IMR-90 (cell line): ENCODE measurements around the gene PDZRN3. TPM values are rescaled to one million over a fixed set of nuclear protein-coding genes. Genes with fewer than 3 reads are reported as not detected.

Experiments used
- ATAC-seq: fragments of 200-7000 bp; cut with Tn5 transposase; 2 replicates; pipeline ENCODE4 v1.9.1; 2020; ENCODE audit warnings: low read depth, mild to moderate bottlenecking, moderate library complexity
- BruUV-seq: library from RNA; stranded (reverse); fragments of 400-500 nt; replicated peaks from 2 replicates; lab custom pipeline; 2021; lab: Mats Ljungman, UMichigan
- CTCF ChIA-PET: fragments of 300-600 bp; formaldehyde crosslinking; extraction: SDS; loops from one replicate; lab custom pipeline; 2021; ENCODE audit warnings: antibody characterized with exemption; lab: Yijun Ruan, JAX
- POLR2A ChIA-PET: fragments of 300-600 bp; sonication (Branson Sonifier 250); formaldehyde crosslinking; loops from one replicate; lab custom pipeline; 2022; ENCODE audit warnings: antibody characterized with exemption; ENCODE audit not compliant: unreplicated experiment; lab: Charles Lee
- DNase-seq: peaks from one replicate; pipeline ENCODE4 v3.0.0; 2013
- H2AFZ ChIP-seq: replicated peaks from 2 replicates; pipeline ENCODE3; 2013; ENCODE audit warnings: low read length, mild to moderate bottlenecking; ENCODE audit not compliant: poor library complexity
- H2AK5ac ChIP-seq: 2 replicates; pipeline ENCODE4 v1.6.1; 2013; ENCODE audit warnings: low read depth, low read length, inconsistent platforms
- H2AK9ac ChIP-seq: replicated peaks from 2 replicates; pipeline ENCODE3; 2013; ENCODE audit warnings: mild to moderate bottlenecking, low read depth, low read length, moderate library complexity; ENCODE audit not compliant: poor library complexity
- H2BK120ac ChIP-seq: 2 replicates; pipeline ENCODE4 v1.6.1; 2013; ENCODE audit warnings: low read depth, low read length, inconsistent platforms
- H2BK15ac ChIP-seq: 3 replicates; pipeline ENCODE4 v1.6.1; 2013; ENCODE audit warnings: low read depth, low read length, inconsistent platforms
- H2BK20ac ChIP-seq: 2 replicates; pipeline ENCODE4 v1.6.1; 2013; ENCODE audit warnings: low read depth, mild to moderate bottlenecking, inconsistent platforms, low read length, moderate library complexity
- H2BK5ac ChIP-seq: 2 replicates; pipeline ENCODE4 v1.6.1; 2013; ENCODE audit warnings: mild to moderate bottlenecking, low read depth, low read length, inconsistent platforms; ENCODE audit not compliant: poor library complexity, severe bottlenecking
- H3K14ac ChIP-seq: replicated peaks from 2 replicates; pipeline ENCODE4 v1.6.1; 2013; ENCODE audit warnings: low read depth, low read length, inconsistent platforms
- H3K18ac ChIP-seq: 2 replicates; pipeline ENCODE4 v1.6.1; 2013; ENCODE audit warnings: low read depth, low read length, control low read depth
- H3K23ac ChIP-seq: 2 replicates; pipeline ENCODE4 v1.6.1; 2013; ENCODE audit warnings: low read depth, low read length, inconsistent platforms
- H3K27ac ChIP-seq: 2 replicates; pipeline ENCODE4 v1.5.1; 2013; ENCODE audit warnings: mild to moderate bottlenecking, control low read depth, low read length; ENCODE audit not compliant: insufficient read depth
- H3K27me3 ChIP-seq: 2 replicates; pipeline ENCODE4 v1.6.1; 2013; ENCODE audit warnings: low read length; ENCODE audit not compliant: control insufficient read depth, insufficient read depth
- H3K36me3 ChIP-seq: 2 replicates; pipeline ENCODE4 v1.6.1; 2013; ENCODE audit warnings: low read length, mixed read lengths; ENCODE audit not compliant: control insufficient read depth, insufficient read depth
- H3K4ac ChIP-seq: 2 replicates; pipeline ENCODE4 v1.6.1; 2013; ENCODE audit warnings: low read depth, low read length, inconsistent platforms
- H3K4me1 ChIP-seq: 2 replicates; pipeline ENCODE4 v1.6.1; 2013; ENCODE audit warnings: low read length, mixed read lengths; ENCODE audit not compliant: control insufficient read depth, insufficient read depth
- H3K4me2 ChIP-seq: 2 replicates; pipeline ENCODE4 v1.6.1; 2013; ENCODE audit warnings: low read depth, mild to moderate bottlenecking, control low read depth, low read length, moderate library complexity
- H3K4me3 ChIP-seq: 2 replicates; pipeline ENCODE4 v1.5.1; 2013; ENCODE audit warnings: low read depth, mild to moderate bottlenecking, control low read depth, low read length, moderate library complexity; ENCODE audit not compliant: insufficient read depth
- H3K56ac ChIP-seq: 2 replicates; pipeline ENCODE4 v1.6.1; 2013; ENCODE audit warnings: low read length, inconsistent platforms; ENCODE audit not compliant: insufficient read depth; ENCODE audit errors: extremely low read depth
- H3K79me1 ChIP-seq, 2 experiments: 2 replicates each; pipeline ENCODE4 v1.6.1; 2013; ENCODE audit warnings: low read length in 2 of 2, inconsistent platforms in 1 of 2, low read depth in 1 of 2
- H3K9ac ChIP-seq: 2 replicates; pipeline ENCODE4 v1.6.1; 2013; ENCODE audit warnings: low read depth, low read length, control low read depth
- H3K9me1 ChIP-seq: 2 replicates; pipeline ENCODE4 v1.6.1; 2013; ENCODE audit warnings: low read length, inconsistent platforms; ENCODE audit not compliant: insufficient read depth
- H3K9me3 ChIP-seq: 2 replicates; pipeline ENCODE4 v1.6.1; 2013; ENCODE audit warnings: low read length; ENCODE audit not compliant: control insufficient read depth, insufficient read depth
- H4K20me1 ChIP-seq: 2 replicates; pipeline ENCODE4 v1.6.1; 2013; ENCODE audit warnings: low read length, inconsistent platforms; ENCODE audit not compliant: insufficient read depth
- H4K5ac ChIP-seq: 2 replicates; pipeline ENCODE4 v1.6.1; 2013; ENCODE audit warnings: mild to moderate bottlenecking, low read depth, low read length, control low read depth
- H4K8ac ChIP-seq, 2 experiments: 2 replicates each; pipeline ENCODE4 v1.6.1; 2013; ENCODE audit warnings: low read depth in 2 of 2, low read length in 2 of 2, control low read depth in 1 of 2, inconsistent platforms in 1 of 2
- H4K91ac ChIP-seq: 2 replicates; pipeline ENCODE4 v1.6.1; 2013; ENCODE audit warnings: low read depth, low read length, inconsistent platforms; ENCODE audit not compliant: insufficient read depth
- CHD1 ChIP-seq: IDR thresholded peaks from 2 replicates; pipeline ENCODE4 v1.6.1; 2012; ENCODE audit warnings: low read depth, low read length, improper control_type of control experiment
- FOS ChIP-seq: fragments of 150-350 bp; IDR thresholded peaks from 2 replicates; pipeline ENCODE4 v1.6.1; 2016; ENCODE audit warnings: low read depth, low read length
- MAFK ChIP-seq: IDR thresholded peaks from 2 replicates; pipeline ENCODE4 v1.6.1; 2012; ENCODE audit warnings: low read depth, low read length, improper control_type of control experiment
- MXI1 ChIP-seq: IDR thresholded peaks from 2 replicates; pipeline ENCODE4 v1.6.1; 2012; ENCODE audit warnings: low read depth, mild to moderate bottlenecking, low read length, moderate library complexity, borderline replicate concordance
- POLR2A ChIP-seq: IDR thresholded peaks from 2 replicates; pipeline ENCODE4 v1.6.1; 2012; ENCODE audit warnings: mild to moderate bottlenecking, low read depth, low read length
- RAD21 ChIP-seq: IDR thresholded peaks from 2 replicates; pipeline ENCODE4 v1.6.1; 2012; ENCODE audit warnings: low read length, improper control_type of control experiment
- RCOR1 ChIP-seq: IDR thresholded peaks from 2 replicates; pipeline ENCODE4 v1.6.1; 2012; ENCODE audit warnings: mild to moderate bottlenecking, low read length, improper control_type of control experiment; ENCODE audit not compliant: insufficient replicate concordance
- RFX5 ChIP-seq: IDR thresholded peaks from 2 replicates; pipeline ENCODE4 v1.8.0; 2012; ENCODE audit warnings: low read depth, mild to moderate bottlenecking, low read length, moderate library complexity
- WGBS, 2 experiments: methylation state at CpG; one replicate each; pipeline versions ENCODE4 v1.1.5 to v1.1.7; 2013; ENCODE audit warnings: missing lambda C conversion rate in 2 of 2; ENCODE audit not compliant: insufficient read length in 1 of 2; ENCODE audit errors: extremely low coverage in 2 of 2; 5-methylcytosine and 5-hydroxymethylcytosine counted together
- dilution Hi-C: fragments of 300-500 bp; cut with HindIII; formaldehyde crosslinking; loops from one replicate; pipeline ENCODE4 v1.14.3; 2018; ENCODE audit warnings: low sequenced_read_pairs; ENCODE audit not compliant: unreplicated experiment
- in situ Hi-C: fragments of 300-500 bp; cut with MboI; formaldehyde crosslinking; loops from 3 replicates; pipeline ENCODE4 v1.14.3; 2019; ENCODE audit warnings: low sequenced_read_pairs, inconsistent platforms, mixed read lengths
- intact Hi-C: fragments of 100-400 bp; cut with micrococcal nuclease; formaldehyde crosslinking; loops from 2 replicates; pipeline ENCODE4 v1.10.0; 2022
- polyA plus RNA-seq, 3 experiments: library from polyadenylated mRNA; depleted of rRNA; stranded (reverse); fragments of >200 nt; gene quantifications; 2 replicates each; pipeline ENCODE4 v1.2.3, GENCODE V29; 2012; ENCODE audit warnings: low replicate concordance in 1 of 3
- total RNA-seq: library from RNA; depleted of rRNA; stranded (reverse); fragments of >200 nt; gene quantifications from 2 replicates; pipeline ENCODE4 v1.2.3, GENCODE V29; 2012
- TF ChIP-seq, protein P1 (sequence below): fragments of 150-350 bp; IDR thresholded peaks from 2 replicates; pipeline ENCODE4 v1.6.1; 2017; ENCODE audit warnings: mild to moderate bottlenecking, antibody characterized with exemption, low read length, low read depth

The PDZRN3 gene
- total and polyA plus RNA-seq, 2 of the 4 experiments (the other 2 are of a cell fraction): 9.4 to 17.0 TPM

DNA sequence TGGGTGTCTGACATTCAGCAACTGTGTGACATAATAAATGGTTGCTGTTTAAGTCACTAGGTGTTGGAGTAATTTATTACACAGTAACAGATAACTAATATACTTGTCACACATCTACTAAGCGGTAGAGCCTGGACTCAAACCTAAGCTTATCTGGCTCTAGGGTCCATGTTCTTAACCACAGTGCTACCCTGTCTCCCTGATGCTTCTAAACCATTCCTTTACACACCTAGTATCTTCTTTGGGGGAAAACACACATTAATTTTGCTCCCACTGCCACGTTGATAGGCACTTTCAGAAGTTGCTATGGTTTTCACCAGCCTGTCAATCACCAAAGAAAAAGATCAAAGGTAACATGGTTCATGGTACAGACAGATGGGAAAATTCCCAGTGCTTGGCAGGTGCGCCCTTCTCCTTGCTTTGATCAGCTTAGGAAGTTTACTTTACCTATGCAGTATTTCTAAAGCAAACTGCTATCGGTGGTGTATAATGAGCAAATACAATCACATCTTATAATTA, 150.8 kb downstream of the PDZRN3 start:
- Histone ChIP-seq H3K18ac (no peak overlapping the region), H3K23ac (no peak overlapping the region), H2BK20ac (no peak overlapping the region), H3K4me2 (no peak overlapping the region), H4K91ac (no peak overlapping the region), H4K5ac (no peak overlapping the region), H2AK9ac (no peak overlapping the region), H4K8ac (no peak overlapping the region), H3K14ac (no peak overlapping the region), H3K4me1 (peaks cover 3% of the 10 kb centered on the region; the same call in 1 of the 2 replicates), H3K36me3 (no peaks in the 10 kb centered on the region), H2AK5ac (no peak overlapping the region), H3K9me3 (no peaks in the 10 kb centered on the region), H3K27ac (no peak overlapping the region), H4K20me1 (peaks cover 4% of the 10 kb centered on the region; the same call in 1 of the 2 replicates), H3K27me3 (no peaks in the 10 kb centered on the region), H3K79me1 (no peaks in the 10 kb centered on the region; a peak in 1 of 4 replicates), H2AFZ (no peak overlapping the region), H3K4me3 (no peak overlapping the region), H2BK5ac (no peak overlapping the region), H3K9me1 (no peaks in the 10 kb centered on the region), H2BK15ac (no peak overlapping the region), H3K56ac (no peak overlapping the region), H3K9ac (no peak overlapping the region), H2BK120ac (no peak overlapping the region), H3K4ac (no peak overlapping the region)
- intact Hi-C loops: no loop called here
- dilution Hi-C loops: no loop called here
- ChIA-PET POLR2A (no interaction called here), CTCF (no interaction called here)
- WGBS, 2 experiments: no CpG with 5 or more reads among the region's 4 CpGs
- ATAC-seq (no peak), DNase-seq (no peak)
- BruUV-seq: no TSS peak
- TF ChIP-seq FOS: no peak
- TF ChIP-seq RAD21: no peak
- no peak for TF ChIP-seq POLR2A
- no peak for TF ChIP-seq RCOR1
- no peak for TF ChIP-seq MAFK
- TF ChIP-seq, protein P1, sequence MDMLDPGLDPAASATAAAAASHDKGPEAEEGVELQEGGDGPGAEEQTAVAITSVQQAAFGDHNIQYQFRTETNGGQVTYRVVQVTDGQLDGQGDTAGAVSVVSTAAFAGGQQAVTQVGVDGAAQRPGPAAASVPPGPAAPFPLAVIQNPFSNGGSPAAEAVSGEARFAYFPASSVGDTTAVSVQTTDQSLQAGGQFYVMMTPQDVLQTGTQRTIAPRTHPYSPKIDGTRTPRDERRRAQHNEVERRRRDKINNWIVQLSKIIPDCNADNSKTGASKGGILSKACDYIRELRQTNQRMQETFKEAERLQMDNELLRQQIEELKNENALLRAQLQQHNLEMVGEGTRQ: no peak
- TF ChIP-seq MXI1: no peak
- no peak for TF ChIP-seq CHD1
- TF ChIP-seq RFX5: no peak
- in situ Hi-C loops: no loop called here
